Measurements from ENCODE around the gene PFDN2. TPM values are rescaled to one million over a fixed set of nuclear protein-coding genes. Genes with fewer than 3 reads are reported as not detected.
"Not testable (repeated sequence)": the region's sequence is repeated elsewhere in the genome, so short reads cannot be mapped to it uniquely, and the experiment has no call there.

PFDN2 gene
- total and polyA plus RNA-seq, 9 donors, result 18.1 to 94.4 (median 48.1) TPM

DNA sequence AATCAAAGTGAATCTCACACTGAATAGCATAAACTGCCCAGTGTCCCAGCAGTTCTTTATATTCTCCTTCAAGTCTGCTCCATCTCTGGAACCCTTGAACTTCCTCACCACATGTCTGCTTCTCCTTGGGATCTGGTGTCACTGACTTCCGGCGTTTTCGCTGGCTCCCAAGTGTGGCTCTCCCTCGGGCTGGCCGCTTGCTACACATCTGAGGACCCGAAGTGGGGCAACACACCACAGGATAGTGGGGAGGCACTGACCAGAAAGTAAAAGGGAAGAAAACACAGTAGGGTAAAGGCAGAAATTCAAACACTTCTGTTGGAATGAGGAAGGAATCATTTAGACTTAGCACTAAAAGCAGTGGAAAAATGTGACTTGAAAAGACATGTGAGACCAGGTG, 5.1 kb upstream of the PFDN2 start:
- DNase-seq, result no peak
- TF ChIP-seq EP300 (IDR thresholded peaks at IDR 0.05) (no peak), POLR2A (IDR thresholded peaks at IDR 0.05) (no peak)
- TF ChIP-seq, protein P1, sequence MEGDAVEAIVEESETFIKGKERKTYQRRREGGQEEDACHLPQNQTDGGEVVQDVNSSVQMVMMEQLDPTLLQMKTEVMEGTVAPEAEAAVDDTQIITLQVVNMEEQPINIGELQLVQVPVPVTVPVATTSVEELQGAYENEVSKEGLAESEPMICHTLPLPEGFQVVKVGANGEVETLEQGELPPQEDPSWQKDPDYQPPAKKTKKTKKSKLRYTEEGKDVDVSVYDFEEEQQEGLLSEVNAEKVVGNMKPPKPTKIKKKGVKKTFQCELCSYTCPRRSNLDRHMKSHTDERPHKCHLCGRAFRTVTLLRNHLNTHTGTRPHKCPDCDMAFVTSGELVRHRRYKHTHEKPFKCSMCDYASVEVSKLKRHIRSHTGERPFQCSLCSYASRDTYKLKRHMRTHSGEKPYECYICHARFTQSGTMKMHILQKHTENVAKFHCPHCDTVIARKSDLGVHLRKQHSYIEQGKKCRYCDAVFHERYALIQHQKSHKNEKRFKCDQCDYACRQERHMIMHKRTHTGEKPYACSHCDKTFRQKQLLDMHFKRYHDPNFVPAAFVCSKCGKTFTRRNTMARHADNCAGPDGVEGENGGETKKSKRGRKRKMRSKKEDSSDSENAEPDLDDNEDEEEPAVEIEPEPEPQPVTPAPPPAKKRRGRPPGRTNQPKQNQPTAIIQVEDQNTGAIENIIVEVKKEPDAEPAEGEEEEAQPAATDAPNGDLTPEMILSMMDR (IDR thresholded peaks at IDR 0.05), result no peak
- H3K4me1 ChIP-seq (ENCODE audit: insufficient read depth), result peaks cover 13% of the 10 kb centered on the region
- H3K36me3 ChIP-seq, result no peaks in the 10 kb centered on the region
- H3K9me3 ChIP-seq, result no peaks in the 10 kb centered on the region
- H3K27me3 ChIP-seq, result no peaks in the 10 kb centered on the region
- H3K4me3 ChIP-seq, result no peak overlapping the region
- H3K27ac ChIP-seq, result no peak overlapping the region
- 77 to 80% (median 80%) methylated on average over 6 of the region's 6 CpGs for WGBS, 3 donors
- intact Hi-C loops (cut with DNase I), result no loop called here

DNA sequence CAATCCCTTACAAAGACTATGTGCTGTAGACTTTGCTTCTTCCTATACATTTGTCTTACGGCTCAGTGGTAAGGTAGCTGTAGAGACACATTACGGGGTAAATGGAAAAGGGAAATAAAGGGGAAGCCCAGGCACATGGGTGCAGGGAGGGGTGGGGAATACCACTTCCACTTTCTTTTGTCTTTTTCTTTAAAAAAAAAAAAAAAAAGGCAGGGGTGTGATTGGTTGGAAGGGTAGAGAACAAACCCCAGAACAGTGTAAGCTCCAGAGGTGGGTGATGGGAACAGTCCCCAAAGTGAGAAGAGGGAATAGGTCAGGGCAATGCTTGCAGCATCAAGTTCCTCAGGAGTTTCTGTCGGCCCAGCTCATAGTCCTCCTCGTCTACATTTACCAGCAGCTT, 4.0 kb upstream of the PFDN2 start:
- H3K27ac ChIP-seq, result no peak overlapping the region
- H3K4me3 ChIP-seq, result no peak overlapping the region
- no peak for DNase-seq
- intact Hi-C loops (cut with DNase I), result no loop called here
- no peaks in the 10 kb centered on the region for H3K27me3 ChIP-seq
- no peaks in the 10 kb centered on the region for H3K9me3 ChIP-seq
- H3K4me1 ChIP-seq (ENCODE audit: insufficient read depth), result peaks cover 13% of the 10 kb centered on the region
- no peaks in the 10 kb centered on the region for H3K36me3 ChIP-seq
- WGBS, 3 donors, result 76 to 78% (median 78%) methylated on average over 4 of the region's 4 CpGs
- no peak for TF ChIP-seq EP300 (IDR thresholded peaks at IDR 0.05)
- TF ChIP-seq POLR2A (IDR thresholded peaks at IDR 0.05), result no peak
- TF ChIP-seq, protein P1 (IDR thresholded peaks at IDR 0.05), result no peak

- TF ChIP-seq POLR2A (IDR thresholded peaks at IDR 0.05) (no peak), EP300 (IDR thresholded peaks at IDR 0.05) (no peak)
- TF ChIP-seq, protein P1 (IDR thresholded peaks at IDR 0.05), result no peak
- no peak overlapping the region for H3K4me3 ChIP-seq
- intact Hi-C loops (cut with DNase I), result no loop called here
- 82 to 91% (median 86%) methylated on average over 3 of the region's 3 CpGs for WGBS, 3 donors
- H3K4me1 ChIP-seq (ENCODE audit: insufficient read depth), result peaks cover 17% of the 10 kb centered on the region
- H3K27me3 ChIP-seq, result no peaks in the 10 kb centered on the region
- H3K36me3 ChIP-seq, result no peaks in the 10 kb centered on the region
- H3K9me3 ChIP-seq, result no peaks in the 10 kb centered on the region
- H3K27ac ChIP-seq, result no peak overlapping the region
- no peak for DNase-seq
Measured at GRCh38 chr1:161121042-161121650, 3.3 kb upstream of the PFDN2 start.

DNA sequence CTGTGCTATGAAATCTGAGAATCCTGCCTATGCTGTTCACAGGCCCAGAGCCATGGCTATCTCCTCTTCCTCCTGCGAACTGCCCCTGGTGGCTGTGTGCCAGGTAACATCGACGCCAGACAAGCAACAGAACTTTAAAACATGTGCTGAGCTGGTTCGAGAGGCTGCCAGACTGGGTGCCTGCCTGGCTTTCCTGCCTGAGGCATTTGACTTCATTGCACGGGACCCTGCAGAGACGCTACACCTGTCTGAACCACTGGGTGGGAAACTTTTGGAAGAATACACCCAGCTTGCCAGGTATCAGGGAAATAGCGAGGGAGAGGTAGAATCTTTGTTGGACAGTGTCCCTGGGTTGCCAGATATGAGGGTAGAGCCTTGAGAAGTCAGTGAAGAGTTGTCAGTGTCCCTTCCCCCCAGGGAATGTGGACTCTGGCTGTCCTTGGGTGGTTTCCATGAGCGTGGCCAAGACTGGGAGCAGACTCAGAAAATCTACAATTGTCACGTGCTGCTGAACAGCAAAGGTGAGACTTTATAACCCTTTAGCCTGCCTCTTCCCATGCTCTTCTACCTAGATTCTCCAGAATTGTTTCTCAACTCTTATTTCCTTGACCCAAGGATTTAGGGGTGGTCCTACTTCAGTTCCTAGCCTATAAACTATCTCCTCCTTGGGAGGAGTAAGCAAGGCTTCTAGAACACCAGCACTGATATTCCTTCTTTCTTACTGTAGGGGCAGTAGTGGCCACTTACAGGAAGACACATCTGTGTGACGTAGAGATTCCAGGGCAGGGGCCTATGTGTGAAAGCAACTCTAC, 1.5 kb upstream of the PFDN2 start:
- Histone ChIP-seq H3K9me3 (no peaks in the 10 kb centered on the region), H3K4me1 (ENCODE audit: insufficient read depth) (peaks cover 23% of the 10 kb centered on the region), H3K27ac (peak overlapping the region in 1 of 2 donors; percentile 16), H3K4me3 (peak overlapping the region; percentile 87), H3K27me3 (no peaks in the 10 kb centered on the region), H3K36me3 (no peaks in the 10 kb centered on the region)
- TF ChIP-seq, protein P1 (IDR thresholded peaks at IDR 0.05), result peak in 1 of 3 donors; percentile 11
- no peak for TF ChIP-seq POLR2A (IDR thresholded peaks at IDR 0.05)
- intact Hi-C loops (cut with DNase I), result no loop called here
- WGBS, 3 donors, result 17 to 30% (median 23%) methylated on average over 10 of the region's 10 CpGs
- DNase-seq, result peak in 3 of 5 donors; percentile 49 to 69 (median 49)

DNA sequence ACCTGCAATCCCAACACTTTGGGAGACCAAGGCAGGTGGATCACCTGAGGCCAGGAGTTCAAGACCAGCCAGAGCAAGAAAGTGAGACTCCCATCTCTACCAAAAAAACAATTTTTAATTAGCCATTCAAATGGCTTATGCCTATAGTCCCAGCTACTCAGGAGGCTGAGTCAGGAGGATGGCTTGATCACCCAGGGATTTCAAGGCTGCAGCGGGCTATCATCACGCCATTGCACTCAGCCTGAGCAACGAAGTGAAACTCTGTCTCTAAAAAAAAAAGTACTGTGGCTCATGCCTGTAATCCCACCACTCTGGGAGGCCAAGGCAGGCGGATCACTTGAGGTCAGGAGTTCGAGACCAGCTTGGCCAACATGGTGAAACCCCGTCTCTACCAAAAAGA, 1.9 kb downstream of the PFDN2 start:
- DNase-seq; H3K27me3 ChIP-seq; H3K27ac ChIP-seq; intact Hi-C loops (cut with DNase I); H3K9me3 ChIP-seq; H3K36me3 ChIP-seq; H3K4me3 ChIP-seq: not testable (repeated sequence)
- 83 to 85% (median 83%) methylated on average over 6 of the region's 6 CpGs for WGBS, 3 donors
- H3K4me1 ChIP-seq (ENCODE audit: insufficient read depth), result peaks cover 23% of the 10 kb centered on the region
